AG04450 (cell line): Measurements from ENCODE around the gene ETV7. TPM values are rescaled to one million over a fixed set of nuclear protein-coding genes. Genes with fewer than 3 reads are reported as not detected.

Source experiments
- CTCF ChIA-PET: fragments of 300-600, 350-600 bp; formaldehyde crosslinking; extraction: SDS; loops from one replicate; lab custom pipeline; 2022; ENCODE audit warnings: antibody characterized with exemption, inconsistent platforms; lab: Charles Lee
- POLR2A ChIA-PET: fragments of 350-600 bp; formaldehyde crosslinking; extraction: SDS; loops from one replicate; lab custom pipeline; 2021; ENCODE audit warnings: antibody characterized with exemption, inconsistent platforms; lab: Yijun Ruan, JAX
- DNase-seq: peaks from one replicate; pipeline ENCODE4 v3.0.0-alpha.2; 2011; ENCODE audit warnings: low read depth, low spot score
- H3K27ac ChIP-seq: one replicate; pipeline ENCODE4 v1.5.1; 2012; ENCODE audit warnings: low read depth, low read length, control low read depth
- H3K27me3 ChIP-seq: one replicate; pipeline ENCODE4 v1.6.0; 2012; ENCODE audit warnings: low read length; ENCODE audit not compliant: control insufficient read depth, insufficient read depth
- H3K4me3 ChIP-seq: 2 replicates; pipeline ENCODE4 v1.5.1; 2011; ENCODE audit warnings: mild to moderate bottlenecking, low read depth, low read length, control low read depth
- H3K9me3 ChIP-seq: 2 replicates; pipeline ENCODE4 v1.5.1; 2012; ENCODE audit warnings: low read length; ENCODE audit not compliant: control insufficient read depth, insufficient read depth
- CTCF ChIP-seq: IDR thresholded peaks from 2 replicates; pipeline ENCODE4 v1.5.1; 2011; ENCODE audit warnings: low read depth, low read length, control low read depth, inconsistent platforms
- polyA plus RNA-seq: library from polyadenylated mRNA; depleted of rRNA; stranded (reverse); fragments of >200 nt; gene quantifications from 2 replicates; pipeline ENCODE4 v1.2.3, GENCODE V29; 2011

ETV7 gene
- polyA plus RNA-seq, 1 experiment = 0.41 TPM

- CTCF ChIA-PET = interaction anchor here (1.9 kb wide), 1 partner anchor 18 kb away, joined by 6 read pairs; no protein-coding TSS in a partner anchor
- peaks cover 48% of the 10 kb centered on the region for H3K27me3 ChIP-seq
These were observed 64.4 kb downstream of the ETV7 start for GRCh38 chr6:36323062-36323461.

GRCh38 chr6:36322591-36322990 lies 64.9 kb downstream of the ETV7 start:
- Histone ChIP-seq H3K27ac (no peak overlapping the region), H3K27me3 (peaks cover 45% of the 10 kb centered on the region), H3K4me3 (no peak overlapping the region), H3K9me3 (no peaks in the 10 kb centered on the region)
- TF ChIP-seq CTCF = no peak
- ChIA-PET CTCF (interaction anchor here (1.9 kb wide), 1 partner anchor 18 kb away, joined by 6 read pairs; no protein-coding TSS in a partner anchor), POLR2A (no interaction called here)
- no peak for DNase-seq

More at GRCh38 chr6:36323062-36323461, 64.4 kb downstream of the ETV7 start:
- Histone ChIP-seq H3K4me3 (no peak overlapping the region), H3K27ac (no peak overlapping the region), H3K9me3 (no peaks in the 10 kb centered on the region)
- POLR2A ChIA-PET = no interaction called here
- no peak for TF ChIP-seq CTCF
- no peak for DNase-seq

GRCh38 chr6:36320475-36320874 lies 67.0 kb downstream of the ETV7 start:
- CTCF ChIA-PET = interaction anchor here (1.5 to 1.6 kb wide), 2 partner anchors 20 to 21 kb away, joined by 3 to 6 read pairs; no protein-coding TSS in a partner anchor
- POLR2A ChIA-PET = no interaction called here
- Histone ChIP-seq H3K27me3 (peaks cover 40% of the 10 kb centered on the region), H3K9me3 (no peaks in the 10 kb centered on the region), H3K4me3 (no peak overlapping the region), H3K27ac (no peak overlapping the region)
- no peak for TF ChIP-seq CTCF
- no peak for DNase-seq

GRCh38 chr6:36319821-36320220 lies 67.6 kb downstream of the ETV7 start:
- POLR2A ChIA-PET = no interaction called here
- CTCF ChIA-PET = interaction anchor here (1.1 to 1.6 kb wide), 3 partner anchors 18 to 21 kb away, joined by 3 to 6 read pairs (median 5); no protein-coding TSS in a partner anchor
- Histone ChIP-seq H3K27me3 (peaks cover 37% of the 10 kb centered on the region), H3K27ac (no peak overlapping the region), H3K9me3 (no peaks in the 10 kb centered on the region), H3K4me3 (no peak overlapping the region)
- no peak for TF ChIP-seq CTCF
- DNase-seq = no peak

GRCh38 chr6:36319436-36319762 lies 68.1 kb downstream of the ETV7 start:
- H3K9me3 ChIP-seq = no peaks in the 10 kb centered on the region
- ChIA-PET CTCF (interaction anchor here (1.1 to 1.6 kb wide), 3 partner anchors 17 to 21 kb away, joined by 3 to 6 read pairs (median 5); no protein-coding TSS in a partner anchor), POLR2A (no interaction called here)
- TF ChIP-seq CTCF = no peak
- H3K27ac ChIP-seq = no peak overlapping the region
- H3K4me3 ChIP-seq = no peak overlapping the region
- no peak for DNase-seq
- peaks cover 34% of the 10 kb centered on the region for H3K27me3 ChIP-seq
